T-cell (primary cell): ENCODE measurements around the gene OXER1. TPM values are rescaled to one million over a fixed set of nuclear protein-coding genes. Genes with fewer than 3 reads are reported as not detected.

Experiments
- ATAC-seq, 4 experiments: fragments of 200-7000 bp in 3 of 4; fragments of 150-1000 bp in 1 of 4; cut with Tn5 transposase; replicated peaks in 1 of 4; 1 replicate in 3 of 4; 2 replicates in 1 of 4; pipeline ENCODE4 v1.10.0; 2021; ENCODE audit warnings: moderate library complexity in 3 of 4, mild to moderate bottlenecking in 2 of 4, moderate number of reproducible peaks in 1 of 4
- CTCF ChIA-PET, 2 donors: fragments of 300-600 bp; sonication (Branson Sonifier 250); formaldehyde crosslinking; loops; one replicate each; lab custom pipeline; 2022; ENCODE audit warnings: antibody characterized with exemption in 2 of 2; lab: Charles Lee
- POLR2A ChIA-PET, 2 donors: fragments of 300-600 bp; sonication (Branson Sonifier 250); formaldehyde crosslinking; loops; one replicate each; lab custom pipeline; 2022; ENCODE audit warnings: antibody characterized with exemption in 2 of 2; lab: Charles Lee
- DNase-seq, 35 experiments: peaks; one replicate each; pipeline versions ENCODE4 v3.0.0 to v3.0.0-alpha.2; 2013 to 2023
- H3K27ac ChIP-seq: one replicate; pipeline ENCODE4 v1.5.1; 2013; ENCODE audit warnings: low read length
- H3K27me3 ChIP-seq, 2 experiments: replicated peaks in 1 of 2; 1 replicate in 1 of 2; 2 replicates in 1 of 2; pipeline versions ENCODE4 v1.6.1 to v1.7.0; 2013; ENCODE audit warnings: low read length in 1 of 2, mixed read lengths in 1 of 2; ENCODE audit not compliant: control insufficient read depth in 2 of 2, insufficient read depth in 2 of 2; ENCODE audit errors: extremely low read depth in 1 of 2
- H3K36me3 ChIP-seq, 2 donors: 1 replicate in 1 of 2; 2 replicates in 1 of 2; pipeline versions ENCODE4 v1.6.1 to v1.7.0; 2013; ENCODE audit warnings: low read length in 1 of 2; ENCODE audit not compliant: control insufficient read depth in 2 of 2, insufficient read depth in 1 of 2; ENCODE audit errors: extremely low read depth in 1 of 2
- H3K4me1 ChIP-seq, 2 experiments: 1 replicate in 1 of 2; 2 replicates in 1 of 2; pipeline versions ENCODE4 v1.6.1 to v1.7.0; 2013; ENCODE audit warnings: low read length in 2 of 2, mixed read lengths in 1 of 2; ENCODE audit not compliant: insufficient read depth in 2 of 2, control insufficient read depth in 1 of 2; ENCODE audit errors: extremely low read depth in 1 of 2
- H3K4me3 ChIP-seq, 2 donors: 1 replicate in 1 of 2; 2 replicates in 1 of 2; pipeline versions ENCODE4 v1.5.1 to v1.7.0; 2013; ENCODE audit warnings: mild to moderate bottlenecking in 2 of 2, low read length in 1 of 2, moderate library complexity in 1 of 2; ENCODE audit not compliant: control insufficient read depth in 1 of 2; ENCODE audit errors: extremely low read depth in 1 of 2
- H3K9me3 ChIP-seq: 2 replicates; pipeline ENCODE4 v1.7.0; 2013
- H3K27ac Mint-ChIP-seq, 2 donors: one replicate each; pipeline ENCODE4 v1.8.0; 2020 to 2021; ENCODE audit warnings: mild to moderate bottlenecking in 2 of 2, mixed read lengths in 2 of 2
- H3K27me3 Mint-ChIP-seq, 2 donors: one replicate each; pipeline ENCODE4 v1.8.0; 2021 to 2022; ENCODE audit warnings: mixed read lengths in 2 of 2
- H3K36me3 Mint-ChIP-seq: one replicate; pipeline ENCODE4 v1.8.0; 2021; ENCODE audit warnings: mixed read lengths
- H3K4me1 Mint-ChIP-seq, 3 donors: one replicate each; pipeline ENCODE4 v1.8.0; 2020 to 2022; ENCODE audit warnings: mixed read lengths in 3 of 3, mild to moderate bottlenecking in 1 of 3
- H3K4me3 Mint-ChIP-seq, 3 donors: one replicate each; pipeline ENCODE4 v1.8.0; 2020 to 2022; ENCODE audit warnings: mild to moderate bottlenecking in 3 of 3, mixed read lengths in 3 of 3, moderate library complexity in 3 of 3
- H3K9me3 Mint-ChIP-seq, 3 donors: one replicate each; pipeline ENCODE4 v1.8.0; 2020 to 2022; ENCODE audit warnings: mixed read lengths in 3 of 3
- WGBS: methylation state at CpG from one replicate; pipeline ENCODE4 v1.1.5; 2013; ENCODE audit warnings: missing lambda C conversion rate; ENCODE audit not compliant: insufficient coverage; 5-methylcytosine and 5-hydroxymethylcytosine counted together
- total RNA-seq, 35 experiments: library from RNA in 6 of 35; stranded (reverse) in 6 of 35; fragments of 120-200 nt in 1 of 35; gene quantifications; one replicate each; pipeline versions ENCODE4 v1.2.1 to v1.2.4 and lab custom pipeline; 2013 to 2026

The OXER1 gene
- total RNA-seq, 5 donors from 2014 or later (not counting 1 experiment from before 2014, with no cell fraction given): 0.13 to 0.22 (median 0.20) TPM; not detected in 2

DNA sequence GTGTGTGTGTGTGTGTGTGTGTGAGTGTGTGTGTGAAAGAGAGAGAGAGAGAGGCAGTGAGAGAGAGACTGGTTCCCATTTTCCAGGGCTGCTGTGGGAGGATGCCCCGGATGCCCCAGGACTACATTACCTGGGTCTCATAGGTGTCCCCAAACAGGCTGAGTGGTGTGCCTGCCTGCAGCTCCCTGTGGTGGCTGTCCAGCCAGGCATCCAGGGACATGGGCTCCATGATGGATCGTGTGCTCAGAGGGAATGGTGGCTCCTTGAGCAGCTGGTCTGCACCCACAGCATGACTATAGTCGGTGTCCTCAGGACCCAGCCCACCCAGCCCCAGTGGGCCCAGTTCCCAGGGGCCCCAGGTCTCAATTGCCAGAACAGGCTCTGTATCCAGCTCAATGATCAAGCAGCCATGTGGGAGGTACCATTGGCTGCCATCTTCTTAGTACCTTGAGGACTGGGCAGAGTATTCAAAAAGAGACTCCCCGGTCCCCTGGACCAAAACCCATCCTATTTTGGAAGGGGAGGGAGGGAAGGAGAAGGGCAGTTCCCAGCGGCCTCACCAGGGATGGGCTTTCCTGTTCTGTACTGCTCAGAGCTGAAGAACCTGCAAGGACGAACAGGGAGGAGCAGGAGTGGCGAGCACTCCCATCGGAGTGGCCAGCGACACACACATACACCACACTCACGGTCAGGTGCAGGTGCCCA is 5.8 kb upstream of the OXER1 start:
- H3K36me3 ChIP-seq: peaks cover 0 to 4% of the 10 kb centered on the region in 2 donors
- no peak overlapping the region for H3K27ac ChIP-seq
- Mint-ChIP-seq H3K4me1 (peaks cover 0 to 8% (median 2%) of the 10 kb centered on the region in 3 donors), H3K27ac (no peak overlapping the region), H3K27me3 (no peaks in the 10 kb centered on the region), H3K9me3 (no peaks in the 10 kb centered on the region), H3K36me3 (no peaks in the 10 kb centered on the region), H3K4me3 (no peak overlapping the region)
- ChIA-PET POLR2A (no interaction called here), CTCF (interaction anchor here in 1 of 2 donors (0.5 to 0.6 kb wide), 2 partner anchors 11 to 13 kb away, joined by 3 read pairs; no protein-coding TSS in a partner anchor)
- 94% methylated on average over 9 of the region's 10 CpGs for WGBS
- H3K4me3 ChIP-seq: no peak overlapping the region
- ATAC-seq (no peak), DNase-seq (no peak)
- no peaks in the 10 kb centered on the region for H3K9me3 ChIP-seq
- H3K27me3 ChIP-seq: no peaks in the 10 kb centered on the region
- no peaks in the 10 kb centered on the region for H3K4me1 ChIP-seq

DNA sequence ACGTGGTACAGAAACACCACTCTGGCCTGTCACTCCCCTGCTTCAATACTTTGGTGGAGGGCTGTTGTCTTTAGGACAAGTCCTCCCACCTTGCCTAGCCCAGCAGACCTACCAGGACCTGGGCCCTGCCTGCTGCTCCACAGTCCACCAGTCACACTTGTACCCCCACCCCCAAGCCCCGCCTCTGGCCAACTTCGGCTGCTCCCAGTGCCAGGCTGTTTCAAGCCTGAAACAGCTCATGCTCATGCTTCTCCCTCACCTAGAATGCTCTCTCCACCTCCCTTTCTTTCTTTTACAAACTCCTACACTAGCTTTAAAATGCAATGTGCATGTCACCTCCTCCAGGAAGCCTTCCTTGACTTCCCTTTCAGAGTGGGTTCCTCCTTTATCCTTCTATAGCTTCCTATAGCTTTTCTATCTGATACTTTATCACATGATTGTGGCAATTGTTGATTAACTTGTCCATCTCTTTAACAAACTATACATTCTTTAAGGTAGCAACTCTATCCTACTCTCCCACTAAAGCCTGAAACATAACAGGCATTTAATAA is 4.8 kb upstream of the OXER1 start:
- Mint-ChIP-seq H3K9me3 (no peaks in the 10 kb centered on the region), H3K27ac (no peak overlapping the region), H3K4me3 (no peak overlapping the region), H3K4me1 (peaks cover 0 to 2% (median 0%) of the 10 kb centered on the region in 3 donors), H3K27me3 (no peaks in the 10 kb centered on the region), H3K36me3 (no peaks in the 10 kb centered on the region)
- 100% methylated on average over 2 of the region's 3 CpGs for WGBS
- no peaks in the 10 kb centered on the region for H3K4me1 ChIP-seq
- H3K27me3 ChIP-seq: no peaks in the 10 kb centered on the region
- DNase-seq (no peak), ATAC-seq (no peak)
- H3K9me3 ChIP-seq: no peaks in the 10 kb centered on the region
- H3K36me3 ChIP-seq: peaks cover 0 to 4% of the 10 kb centered on the region in 2 donors
- no peak overlapping the region for H3K4me3 ChIP-seq
- no peak overlapping the region for H3K27ac ChIP-seq
- ChIA-PET POLR2A (no interaction called here), CTCF (no interaction called here)

DNA sequence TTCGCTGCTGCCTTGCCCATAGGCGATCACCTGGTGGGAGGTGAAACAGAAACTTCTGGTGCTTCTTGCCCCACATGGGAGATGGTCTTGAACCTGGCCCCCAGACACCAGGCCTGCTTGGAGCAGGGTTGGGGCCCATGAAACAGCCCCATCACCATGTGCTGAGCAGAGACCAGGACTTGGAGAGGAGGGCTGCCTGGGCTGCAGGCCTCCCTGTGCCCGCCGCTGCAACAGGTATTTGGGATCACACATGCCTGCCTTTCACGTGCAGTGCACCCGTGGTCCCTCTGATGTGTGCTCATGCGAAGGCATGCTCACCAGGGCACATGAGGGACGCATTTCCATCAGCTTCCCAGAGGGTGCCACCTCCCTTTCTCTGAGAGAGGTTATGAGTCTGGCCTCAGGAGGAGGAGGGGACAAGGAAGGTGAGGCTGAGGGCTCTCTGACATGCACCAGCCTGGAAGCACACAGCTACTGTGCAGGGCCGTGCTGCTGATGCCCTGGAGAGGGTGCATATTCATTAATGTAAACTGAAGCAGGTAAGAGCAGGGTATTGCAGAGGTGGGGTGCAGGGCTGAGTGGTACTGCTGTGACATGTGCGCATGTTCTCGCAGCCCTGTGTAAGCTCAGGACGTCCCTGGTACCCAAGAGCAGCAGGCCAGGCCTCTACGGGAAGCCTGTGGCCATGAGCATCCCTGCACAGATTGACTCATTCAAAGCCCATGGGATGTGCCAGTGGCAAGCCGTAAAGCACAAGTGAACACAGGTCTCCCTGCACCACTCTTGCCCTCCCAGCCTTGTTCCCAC is 4.2 kb upstream of the OXER1 start:
- ChIA-PET CTCF (no interaction called here), POLR2A (no interaction called here)
- H3K36me3 Mint-ChIP-seq: peaks cover 1% of the 10 kb centered on the region
- Histone ChIP-seq H3K36me3 (peaks cover 0 to 7% of the 10 kb centered on the region in 2 donors), H3K9me3 (no peaks in the 10 kb centered on the region), H3K4me3 (no peak overlapping the region), H3K4me1 (no peaks in the 10 kb centered on the region), H3K27me3 (no peaks in the 10 kb centered on the region), H3K27ac (no peak overlapping the region)
- H3K27ac Mint-ChIP-seq: no peak overlapping the region
- WGBS: 90% methylated on average over 12 of the region's 14 CpGs
- H3K9me3 Mint-ChIP-seq: no peaks in the 10 kb centered on the region
- DNase-seq (no peak), ATAC-seq (peak in 2 of 4 experiments; percentile 16 to 28)
- no peak overlapping the region for H3K4me3 Mint-ChIP-seq
- H3K4me1 Mint-ChIP-seq: peaks cover 0 to 2% (median under 1%) of the 10 kb centered on the region in 3 donors
- no peaks in the 10 kb centered on the region for H3K27me3 Mint-ChIP-seq

DNA sequence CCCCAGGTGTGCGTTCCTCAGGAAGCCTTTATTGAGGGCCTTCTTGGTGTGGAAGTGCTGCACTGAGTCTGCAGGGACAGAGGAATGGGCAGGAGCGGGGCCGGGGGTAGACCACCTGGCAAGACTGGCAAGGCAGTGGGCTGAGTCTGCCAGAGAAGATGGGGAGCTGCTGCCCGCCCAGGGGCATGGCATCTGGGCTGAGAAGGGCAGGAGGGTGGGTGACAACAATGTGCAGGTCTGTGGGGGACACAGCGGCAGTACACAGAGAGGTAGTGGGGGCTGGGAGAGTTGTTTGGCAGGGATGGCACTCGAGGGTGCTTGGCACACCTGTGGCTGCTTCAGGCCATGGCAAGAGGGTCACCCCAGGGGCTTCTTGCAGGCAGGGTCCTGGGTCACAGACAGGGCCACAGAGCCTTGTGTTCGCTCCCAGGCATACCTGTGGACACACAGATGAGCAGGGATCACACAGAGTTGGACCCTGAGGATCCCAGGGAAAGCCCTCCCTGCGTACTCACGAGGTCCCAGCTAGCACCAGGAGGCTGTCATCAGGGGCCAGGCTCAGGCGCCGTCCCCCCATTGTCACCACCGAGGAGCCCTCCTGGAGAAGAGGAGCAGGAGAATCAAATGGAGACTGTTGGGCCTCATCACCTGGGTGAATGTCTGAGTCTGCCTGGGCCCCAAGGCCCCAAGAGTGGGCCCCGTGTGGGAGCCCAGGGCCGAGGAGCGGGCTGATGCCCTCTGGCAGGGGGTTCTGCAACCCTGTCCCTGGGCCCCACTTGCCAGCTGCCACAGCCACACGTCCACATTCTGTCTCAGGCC is 3.4 kb upstream of the OXER1 start:
- no peaks in the 10 kb centered on the region for H3K9me3 Mint-ChIP-seq
- no peak overlapping the region for H3K4me3 Mint-ChIP-seq
- no peak overlapping the region for H3K27ac Mint-ChIP-seq
- CTCF ChIA-PET: no interaction called here
- peaks cover 0 to 12% of the 10 kb centered on the region in 2 donors for H3K36me3 ChIP-seq
- peaks cover 4% of the 10 kb centered on the region for H3K36me3 Mint-ChIP-seq
- H3K4me1 ChIP-seq: no peaks in the 10 kb centered on the region
- H3K4me3 ChIP-seq: no peak overlapping the region
- WGBS: 88% methylated on average over 14 of the region's 16 CpGs
- H3K9me3 ChIP-seq: no peaks in the 10 kb centered on the region
- H3K27ac ChIP-seq: no peak overlapping the region
- H3K4me1 Mint-ChIP-seq: peaks cover 0 to 4% (median 2%) of the 10 kb centered on the region in 3 donors
- no peaks in the 10 kb centered on the region for H3K27me3 ChIP-seq
- DNase-seq (no peak), ATAC-seq (peak in 1 of 4 experiments; percentile 27)
- POLR2A ChIA-PET: no interaction called here
- no peaks in the 10 kb centered on the region for H3K27me3 Mint-ChIP-seq

- no peak overlapping the region for H3K27ac ChIP-seq
- no peak overlapping the region for H3K4me3 ChIP-seq
- Mint-ChIP-seq H3K4me1 (peaks cover 0 to 4% (median 2%) of the 10 kb centered on the region in 3 donors), H3K27ac (no peak overlapping the region), H3K9me3 (no peaks in the 10 kb centered on the region), H3K4me3 (no peak overlapping the region), H3K36me3 (peaks cover 7% of the 10 kb centered on the region), H3K27me3 (no peaks in the 10 kb centered on the region)
- peaks cover 0 to 18% of the 10 kb centered on the region in 2 donors for H3K36me3 ChIP-seq
- POLR2A ChIA-PET: no interaction called here
- WGBS: 96% methylated on average over 9 of the region's 9 CpGs
- H3K4me1 ChIP-seq: no peaks in the 10 kb centered on the region
- CTCF ChIA-PET: no interaction called here
- ATAC-seq: no peak
- DNase-seq: no peak
- H3K9me3 ChIP-seq: no peaks in the 10 kb centered on the region
- H3K27me3 ChIP-seq: no peaks in the 10 kb centered on the region
Measured at GRCh38 chr2:42765686-42766085, 1.8 kb upstream of the OXER1 start.

GRCh38 chr2:42764901-42765300 is 966 bp upstream of the OXER1 start:
- Mint-ChIP-seq H3K27ac (no peak overlapping the region), H3K9me3 (no peaks in the 10 kb centered on the region), H3K36me3 (peaks cover 10% of the 10 kb centered on the region), H3K27me3 (no peaks in the 10 kb centered on the region), H3K4me1 (peaks cover 0 to 4% (median 2%) of the 10 kb centered on the region in 3 donors), H3K4me3 (no peak overlapping the region)
- ATAC-seq: peak in 1 of 4 experiments; percentile 14
- POLR2A ChIA-PET: no interaction called here
- DNase-seq: no peak
- CTCF ChIA-PET: no interaction called here
- Histone ChIP-seq H3K9me3 (no peaks in the 10 kb centered on the region), H3K27me3 (no peaks in the 10 kb centered on the region), H3K4me1 (no peaks in the 10 kb centered on the region), H3K4me3 (no peak overlapping the region), H3K36me3 (peaks cover 0 to 24% of the 10 kb centered on the region in 2 donors), H3K27ac (no peak overlapping the region)
- 100% methylated on average over 1 of the region's 2 CpGs for WGBS
